PC-9 (cell line): ENCODE results near the gene DHRS2. TPM values are rescaled to one million over a fixed set of nuclear protein-coding genes. Genes with fewer than 3 reads are reported as not detected.
"Not testable (repeated sequence)": the region's sequence is repeated elsewhere in the genome, so short reads cannot be mapped to it uniquely, and the experiment has no call there.

Experiments
- BruUV-seq: library from RNA; stranded (reverse); fragments of 400-500 nt; replicated peaks from 2 replicates; lab custom pipeline; 2021; lab: Mats Ljungman, UMichigan
- CTCF ChIA-PET: fragments of 300-600 bp; sonication (Branson Sonifier 250); formaldehyde crosslinking; loops from one replicate; lab custom pipeline; 2022; ENCODE audit warnings: antibody characterized with exemption; lab: Charles Lee
- POLR2A ChIA-PET: fragments of 300-600 bp; sonication (Branson Sonifier 250); formaldehyde crosslinking; loops from one replicate; lab custom pipeline; 2022; ENCODE audit warnings: antibody characterized with exemption; ENCODE audit not compliant: unreplicated experiment; lab: Charles Lee
- DNase-seq, 2 experiments: peaks; one replicate each; pipeline versions ENCODE4 v3.0.0 to v3.0.0-alpha.2; 2015 to 2022; ENCODE audit warnings: mixed read lengths in 1 of 2
- H2AFZ ChIP-seq: fragments of 200-600 bp; sonication (generic); 2 replicates; pipeline ENCODE4 v1.8.1; 2017; ENCODE audit warnings: antibody characterized with exemption
- H3F3A ChIP-seq: fragments of 200-600 bp; sonication (generic); 2 replicates; pipeline ENCODE4 v1.8.1; 2017; ENCODE audit warnings: antibody characterized with exemption, mild to moderate bottlenecking, low read depth; ENCODE audit not compliant: insufficient read depth
- H3K27ac ChIP-seq: fragments of 200-600 bp; sonication (generic); 2 replicates; pipeline ENCODE4 v1.6.1; 2016; ENCODE audit warnings: mixed run types
- H3K27me3 ChIP-seq: fragments of 200-600 bp; sonication (generic); 2 replicates; pipeline ENCODE4 v1.6.1; 2016; ENCODE audit warnings: low read depth, mixed run types; ENCODE audit not compliant: insufficient read depth
- H3K36me3 ChIP-seq: fragments of 200-600 bp; sonication (generic); 2 replicates; pipeline ENCODE4 v1.6.1; 2016; ENCODE audit warnings: low read depth, mixed run types
- H3K4me1 ChIP-seq: fragments of 200-600 bp; sonication (generic); replicated peaks from 2 replicates; pipeline ENCODE4 v1.6.1; 2016; ENCODE audit warnings: mixed run types; ENCODE audit not compliant: insufficient read depth
- H3K4me2 ChIP-seq: fragments of 200-600 bp; sonication (generic); 2 replicates; pipeline ENCODE4 v1.6.1; 2017; ENCODE audit warnings: mixed run types
- H3K4me3 ChIP-seq: fragments of 200-600 bp; sonication (generic); 2 replicates; pipeline ENCODE4 v1.6.1; 2016; ENCODE audit warnings: mixed run types
- H3K79me2 ChIP-seq: fragments of 200-600 bp; sonication (generic); 2 replicates; pipeline ENCODE4 v1.6.1; 2017; ENCODE audit warnings: low read depth, mixed run types
- H3K9me2 ChIP-seq: fragments of 200-600 bp; sonication (generic); 2 replicates; pipeline ENCODE4 v1.8.1; 2017; ENCODE audit warnings: mild to moderate bottlenecking; ENCODE audit not compliant: insufficient read depth
- H3K9me3 ChIP-seq: fragments of 200-600 bp; sonication (generic); 2 replicates; pipeline ENCODE4 v1.8.1; 2016; ENCODE audit warnings: low read depth; ENCODE audit not compliant: insufficient read depth
- H4K20me1 ChIP-seq: fragments of 200-600 bp; sonication (generic); 2 replicates; pipeline ENCODE4 v1.8.1; 2017; ENCODE audit not compliant: insufficient read depth
- CTCF ChIP-seq: fragments of 200-600 bp; sonication (generic); conservative IDR thresholded peaks from 2 replicates; pipeline ENCODE4 v1.6.1; 2017; ENCODE audit warnings: mixed run types, antibody characterized with exemption, mild to moderate bottlenecking, moderate library complexity
- EZH2 ChIP-seq: fragments of 200-600 bp; sonication (generic); IDR thresholded peaks from 2 replicates; pipeline ENCODE4 v1.8.0; 2017; ENCODE audit warnings: antibody characterized with exemption, low read depth
- intact Hi-C: fragments of 100-400 bp; cut with micrococcal nuclease; formaldehyde crosslinking; loops from one replicate; pipeline ENCODE4 v1.10.0; 2022; ENCODE audit not compliant: unreplicated experiment
- total RNA-seq: library from RNA; stranded (reverse); gene quantifications from 2 replicates; pipeline ENCODE4 v1.2.3, GENCODE V29; 2021

The DHRS2 gene
- total RNA-seq, 1 experiment from 2014 or later = 0.55 TPM

- Histone ChIP-seq H2AFZ (no peak overlapping the region), H3K27me3 (no peaks in the 10 kb centered on the region), H3K27ac (no peak overlapping the region), H3F3A (no peaks in the 10 kb centered on the region), H4K20me1 (no peaks in the 10 kb centered on the region), H3K4me2 (no peak overlapping the region), H3K4me3 (no peak overlapping the region), H3K4me1 (no peaks in the 10 kb centered on the region), H3K36me3 (no peaks in the 10 kb centered on the region), H3K9me2 (no peaks in the 10 kb centered on the region), H3K79me2 (no peaks in the 10 kb centered on the region), H3K9me3 (no peaks in the 10 kb centered on the region)
- BruUV-seq = no TSS peak
- DNase-seq = no peak
- no peak for TF ChIP-seq EZH2
- no peak for TF ChIP-seq CTCF
- ChIA-PET CTCF (no interaction called here), POLR2A (no interaction called here)
- intact Hi-C loops = no loop called here
These were observed 45.2 kb downstream of the DHRS2 start for GRCh38 chr14:23681337-23681736.

GRCh38 chr14:23689709-23690514 is 53.7 kb downstream of the DHRS2 start:
- H3K27ac ChIP-seq, H3K79me2 ChIP-seq, BruUV-seq, H3K4me2 ChIP-seq, intact Hi-C loops, H3K36me3 ChIP-seq, H3K27me3 ChIP-seq, H3K9me2 ChIP-seq, H4K20me1 ChIP-seq, H3K4me3 ChIP-seq, CTCF ChIA-PET, H2AFZ ChIP-seq, POLR2A ChIA-PET, DNase-seq: not testable (repeated sequence)
- Histone ChIP-seq H3K9me3 (peaks cover 11% of the 10 kb centered on the region; the same call in 1 of the 2 replicates), H3F3A (peaks cover 15% of the 10 kb centered on the region), H3K4me1 (peaks cover 29% of the 10 kb centered on the region)

GRCh38 chr14:23692416-23692815 is 56.3 kb downstream of the DHRS2 start:
- no peak overlapping the region for H3K4me3 ChIP-seq
- no peak overlapping the region for H2AFZ ChIP-seq
- no peaks in the 10 kb centered on the region for H4K20me1 ChIP-seq
- H3K79me2 ChIP-seq = 0 out of 2 replicates have a peak, but pooled peaks cover 4% of the 10 kb centered on the region
- H3K4me2 ChIP-seq = peak overlapping the region; percentile 10; the same call in 1 of the 2 replicates
- H3K27ac ChIP-seq = peak overlapping the region; percentile 98
- intact Hi-C loops = no loop called here
- H3F3A ChIP-seq = peaks cover 31% of the 10 kb centered on the region
- BruUV-seq = no TSS peak
- no peaks in the 10 kb centered on the region for H3K27me3 ChIP-seq
- peaks cover 11% of the 10 kb centered on the region; the same call in 1 of the 2 replicates for H3K9me3 ChIP-seq
- CTCF ChIA-PET = no interaction called here
- TF ChIP-seq CTCF (no peak), EZH2 (no peak)
- no peaks in the 10 kb centered on the region for H3K9me2 ChIP-seq
- H3K36me3 ChIP-seq = no peaks in the 10 kb centered on the region; the same call in 1 of the 2 replicates
- DNase-seq = no peak
- H3K4me1 ChIP-seq = peaks cover 53% of the 10 kb centered on the region
- POLR2A ChIA-PET = no interaction called here
